ENCODE measurements around the gene RPS19.
"Not testable (repeated sequence)": the region's sequence is repeated elsewhere in the genome, so short reads cannot be mapped to it uniquely, and the experiment has no call there.

Gene RPS19

GRCh38 chr19:41901707-41902360, 41.8 kb downstream of the RPS19 start:
- no peak for DNase-seq (ENCODE audit: low spot score)

DNA sequence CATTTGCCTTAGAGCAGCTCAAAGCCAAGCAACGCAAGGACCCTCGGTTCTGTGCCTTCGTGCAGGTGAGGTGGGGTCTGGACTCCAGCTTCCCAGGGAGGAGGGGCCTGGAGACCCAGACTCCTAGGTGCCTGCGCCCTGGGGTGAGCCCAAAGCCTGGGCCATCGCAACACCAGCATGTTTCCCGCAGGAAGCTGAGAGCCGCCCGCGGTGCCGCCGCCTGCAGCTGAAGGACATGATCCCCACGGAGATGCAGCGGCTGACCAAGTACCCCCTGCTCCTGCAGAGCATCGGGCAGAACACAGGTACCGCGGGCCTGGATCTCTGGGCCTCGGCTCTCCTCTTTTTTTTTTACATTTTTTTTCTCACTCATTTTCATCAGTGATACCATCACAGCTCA, 42.5 kb downstream of the RPS19 start:
- DNase-seq (ENCODE audit: low spot score): no peak

- no peak for DNase-seq (ENCODE audit: low spot score)
Measured at GRCh38 chr19:41903193-41903953, 43.3 kb downstream of the RPS19 start.

- DNase-seq (ENCODE audit: low spot score): no peak
Measured at GRCh38 chr19:41904118-41904870, 44.2 kb downstream of the RPS19 start.

DNA sequence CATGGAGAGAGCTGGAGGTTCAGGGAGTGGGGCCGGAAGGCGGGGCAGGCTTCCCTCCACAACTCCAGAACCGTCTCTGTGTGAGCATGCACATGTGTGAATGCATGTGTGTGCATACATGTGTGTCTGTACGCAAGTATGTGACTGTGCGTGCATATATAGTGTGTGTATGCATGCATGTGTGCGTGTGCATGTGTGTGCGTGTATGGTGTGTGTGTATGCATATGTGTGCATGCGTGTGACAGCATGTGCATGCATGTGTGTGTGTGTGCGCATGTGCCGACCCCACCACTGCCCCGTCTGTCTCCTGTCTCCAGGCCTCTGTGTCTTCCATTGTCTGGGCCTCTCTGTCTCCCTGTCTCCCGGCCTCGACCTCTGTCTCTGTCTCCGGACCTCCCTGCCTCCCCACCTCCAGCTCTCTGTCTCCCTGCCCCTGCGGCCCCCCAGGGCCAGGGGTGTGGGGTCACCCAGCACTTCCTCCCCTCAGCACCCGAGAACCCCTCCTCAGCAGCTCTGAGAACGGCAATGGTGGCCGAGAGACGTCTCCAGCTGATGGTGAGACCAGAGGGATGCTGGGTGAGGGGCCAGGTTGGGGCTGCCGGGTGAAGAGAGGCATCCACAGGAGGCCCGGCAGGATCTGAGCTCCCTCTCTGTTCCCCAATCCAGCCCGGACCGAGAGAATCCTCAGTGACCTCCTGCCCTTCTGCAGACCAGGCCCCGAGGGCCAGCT, 45.4 kb downstream of the RPS19 start:
- no peak for DNase-seq (ENCODE audit: low spot score)

DNA sequence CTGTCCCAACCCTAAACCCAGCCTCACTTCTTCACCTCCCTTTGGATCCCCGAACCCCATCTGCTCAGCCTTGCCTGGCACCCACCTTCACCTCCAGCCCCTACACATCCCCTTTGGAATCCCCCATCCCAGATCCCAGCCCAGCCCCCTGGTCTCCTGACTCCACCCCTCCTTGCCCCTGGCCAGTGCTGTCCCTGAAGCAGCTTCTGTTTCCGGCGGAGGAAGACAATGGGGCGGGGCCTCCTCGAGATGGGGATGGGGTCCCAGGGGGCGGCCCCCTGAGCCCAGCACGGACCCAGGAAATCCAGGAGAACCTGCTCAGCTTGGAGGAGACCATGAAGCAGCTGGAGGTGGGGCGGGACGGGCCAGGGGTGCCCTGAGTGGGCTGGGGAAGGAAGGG, 46.2 kb downstream of the RPS19 start:
- no peak for DNase-seq (ENCODE audit: low spot score)

- DNase-seq (ENCODE audit: low spot score): no peak
Measured at GRCh38 chr19:41906916-41907680, 47.0 kb downstream of the RPS19 start.

DNA sequence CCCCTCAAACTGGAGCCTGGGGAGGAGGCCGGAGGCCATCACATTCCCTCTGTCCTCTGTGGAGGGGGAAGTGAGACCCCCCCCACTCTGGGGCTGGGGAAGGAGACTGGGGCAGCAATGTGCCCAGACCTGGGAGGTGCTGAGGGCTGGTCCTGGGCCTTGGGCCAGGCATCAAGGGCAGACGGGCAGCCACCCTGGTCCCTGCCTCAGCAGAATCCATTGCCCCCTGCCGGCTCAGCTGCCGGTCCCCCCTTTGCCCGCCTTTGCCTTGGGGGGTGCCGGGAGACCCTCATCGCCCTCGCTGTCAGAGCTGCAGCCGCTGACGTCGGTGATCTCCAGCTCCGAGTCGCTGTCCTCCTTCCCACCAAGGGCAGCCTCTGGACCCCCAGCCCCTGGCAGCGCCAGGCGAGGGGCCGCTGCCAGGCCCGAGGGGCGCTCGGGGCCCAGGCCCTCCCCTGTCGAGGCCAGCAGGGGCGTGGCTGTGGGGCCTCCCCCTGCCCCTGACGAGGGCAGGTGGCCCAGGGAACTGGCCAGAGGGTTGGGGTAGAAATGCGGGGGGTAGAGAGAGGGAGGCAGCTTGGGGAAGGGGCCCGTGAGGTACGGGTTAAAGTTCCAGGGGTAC, 48.0 kb downstream of the RPS19 start:
- DNase-seq (ENCODE audit: low spot score): no peak

GRCh38 chr19:41908724-41909464, 48.8 kb downstream of the RPS19 start:
- no peak for DNase-seq (ENCODE audit: low spot score)

DNA sequence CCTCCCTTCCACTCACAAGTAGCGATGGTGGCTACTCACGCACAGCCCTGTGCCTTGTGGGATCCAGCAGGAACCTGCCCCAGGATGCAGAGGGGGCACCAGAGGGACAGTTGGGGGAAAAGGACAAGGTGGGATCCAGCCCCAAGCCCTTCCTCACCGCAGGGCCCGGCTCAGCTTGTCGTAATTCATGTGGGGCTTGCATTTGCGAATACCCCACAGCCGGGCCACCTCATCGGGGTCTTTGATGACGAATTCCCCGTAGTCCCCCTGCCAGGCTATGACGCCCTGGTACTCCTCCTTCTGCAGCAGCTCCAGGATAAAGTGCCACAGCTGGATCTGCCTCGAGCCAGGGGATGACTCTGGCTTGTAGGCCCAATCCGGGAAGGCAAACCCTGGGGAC, 49.7 kb downstream of the RPS19 start:
- DNase-seq (ENCODE audit: low spot score): no peak

DNA sequence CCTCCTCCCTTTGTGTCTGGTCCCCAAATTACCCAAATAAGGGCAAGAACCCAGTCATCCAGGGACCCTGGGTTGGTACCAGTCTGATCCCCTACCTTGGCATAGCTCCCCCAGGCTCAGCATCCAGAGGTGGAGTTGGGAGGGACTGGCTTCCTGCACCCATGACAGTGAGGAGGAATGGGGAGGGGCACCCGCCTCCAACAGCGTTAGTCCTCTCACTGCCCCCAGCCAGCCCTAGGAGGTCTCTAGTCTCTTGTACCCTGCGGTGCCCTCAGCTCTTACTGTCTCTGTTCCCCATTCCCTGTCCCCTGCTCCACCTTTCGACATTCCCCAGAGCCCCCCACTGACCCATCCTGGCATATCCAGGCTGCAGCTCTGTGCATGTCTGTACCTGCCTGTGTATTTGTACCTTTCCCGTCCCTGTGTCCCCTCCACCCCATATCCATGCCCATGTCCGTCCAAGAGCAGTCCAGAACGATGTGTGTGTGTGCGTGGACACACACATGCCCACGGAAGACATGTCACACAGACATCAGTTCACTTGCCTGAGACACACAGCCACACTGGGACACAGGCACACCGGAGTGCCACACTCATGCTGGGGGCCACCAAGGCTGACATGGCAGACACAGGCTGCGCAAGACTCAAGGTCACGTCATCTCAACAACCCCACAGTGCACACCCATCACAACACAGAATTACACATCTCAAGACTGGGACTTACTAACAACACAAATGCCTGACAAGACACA, 50.4 kb downstream of the RPS19 start:
- DNase-seq (ENCODE audit: low spot score): no peak

GRCh38 chr19:41910992-41911888, 51.2 kb downstream of the RPS19 start:
- DNase-seq (ENCODE audit: low spot score): no peak

DNA sequence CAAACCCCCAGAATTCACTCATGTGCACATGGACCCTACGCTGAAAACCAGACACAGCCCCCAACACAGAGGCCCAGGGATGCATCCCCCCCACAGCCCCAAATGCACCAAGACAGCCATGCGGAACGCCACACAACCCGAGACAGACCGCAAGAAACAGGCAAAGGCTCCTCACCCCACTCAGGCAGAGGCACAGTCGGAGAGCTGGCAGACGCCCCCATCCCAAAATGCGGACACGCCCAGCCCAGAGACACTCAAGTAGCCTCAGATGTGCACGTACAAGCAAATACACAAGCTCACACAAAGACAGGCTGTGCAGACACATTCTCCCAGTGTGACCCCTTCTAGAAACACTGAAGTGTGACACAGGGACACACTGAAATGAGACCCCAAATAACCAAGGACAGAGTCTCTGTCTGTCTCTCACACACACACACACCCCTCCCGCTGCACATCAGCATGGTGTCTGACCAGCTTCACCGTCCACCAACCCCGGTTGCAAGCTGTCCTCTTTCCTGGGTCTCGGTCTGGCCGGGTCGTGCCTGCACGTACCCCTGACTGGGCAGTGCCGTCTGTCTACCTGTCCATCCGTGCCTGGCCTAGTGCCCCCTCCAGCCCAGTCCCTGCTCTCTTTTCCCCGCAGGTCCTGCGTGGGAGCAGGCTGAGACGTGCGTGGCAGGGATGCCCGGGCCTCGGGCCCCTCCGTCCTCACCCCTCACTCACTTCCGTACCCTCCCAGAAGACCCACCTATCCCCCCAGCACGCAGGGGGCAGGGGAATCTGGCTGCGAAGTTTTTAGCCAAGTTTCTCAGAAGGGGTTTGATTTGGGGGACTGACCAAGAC, 52.1 kb downstream of the RPS19 start:
- DNase-seq (ENCODE audit: low spot score): no peak

GRCh38 chr19:41912899-41913537, 53.0 kb downstream of the RPS19 start:
- no peak for DNase-seq (ENCODE audit: low spot score)

GRCh38 chr19:41913538-41914423, 53.7 kb downstream of the RPS19 start:
- no peak for DNase-seq (ENCODE audit: low spot score)

DNA sequence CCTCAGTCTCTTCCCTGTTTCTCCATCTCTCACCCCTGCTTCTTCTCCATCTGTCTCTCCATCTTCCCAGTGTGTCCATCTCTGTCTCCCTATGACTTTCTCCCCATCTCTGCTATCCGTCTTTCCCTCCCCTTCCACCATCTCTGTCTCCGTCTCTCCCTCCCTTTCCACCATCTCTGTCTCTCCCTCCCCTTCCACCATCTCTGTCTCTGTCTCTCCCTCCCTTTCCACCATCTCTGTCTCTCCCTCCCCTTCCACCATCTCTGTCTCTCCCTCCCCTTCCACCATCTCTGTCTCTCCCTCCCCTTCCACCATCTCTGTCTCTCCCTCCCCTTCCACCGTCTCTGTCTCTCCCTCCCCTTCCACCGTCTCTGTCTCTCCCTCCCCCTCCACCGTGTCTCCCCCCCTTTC, 54.4 kb downstream of the RPS19 start:
- not testable (repeated sequence) for DNase-seq (ENCODE audit: low spot score)

Measured in AG08396 (cell line).